HG03439 (cell line): ENCODE measurements around the gene MS4A14.
A peak's percentile ranks its signal among the peaks of the same experiment; 100 is the strongest.
"Not testable (repeated sequence)": the region's sequence is repeated elsewhere in the genome, so short reads cannot be mapped to it uniquely, and the experiment has no call there.

Experiments
- ATAC-seq: cut with Tn5 transposase; IDR thresholded peaks from one replicate; pipeline ENCODE4 v1.9.1; 2021; ENCODE audit warnings: mild to moderate bottlenecking, moderate library complexity; ENCODE audit not compliant: unreplicated experiment

Gene MS4A14

GRCh38 chr11:60396382-60396781 lies at the start of gene MS4A14:
Gene MS4A14 (plus strand): TSS chr11:60396459. CDS start chr11:60396579, 120 bp downstream.
- no peak for ATAC-seq

- ATAC-seq, result no peak
Measured at GRCh38 chr11:60347084-60347797, 49.0 kb upstream of the MS4A14 start.

GRCh38 chr11:60348116-60348515 lies 48.1 kb upstream of the MS4A14 start:
- ATAC-seq, result no peak

GRCh38 chr11:60349990-60350389 lies 46.3 kb upstream of the MS4A14 start:
- ATAC-seq, result no peak

- ATAC-seq, result no peak
Measured at GRCh38 chr11:60357771-60358170, 38.5 kb upstream of the MS4A14 start.

GRCh38 chr11:60360621-60361020 lies 35.6 kb upstream of the MS4A14 start:
- no peak for ATAC-seq

GRCh38 chr11:60362241-60362640 lies 34.0 kb upstream of the MS4A14 start:
- no peak for ATAC-seq

- ATAC-seq, result peak; percentile 57
Measured at GRCh38 chr11:60363542-60364470, 32.5 kb upstream of the MS4A14 start.

- not testable (repeated sequence) for ATAC-seq
Measured at GRCh38 chr11:60366262-60366904, 29.9 kb upstream of the MS4A14 start.

GRCh38 chr11:60367009-60367408 lies 29.2 kb upstream of the MS4A14 start:
- peak; percentile 86 for ATAC-seq

GRCh38 chr11:60367896-60368295 lies 28.4 kb upstream of the MS4A14 start:
- no peak for ATAC-seq

- no peak for ATAC-seq
Measured at GRCh38 chr11:60370252-60370810, 25.9 kb upstream of the MS4A14 start.

- no peak for ATAC-seq
Measured at GRCh38 chr11:60370811-60371298, 25.4 kb upstream of the MS4A14 start.

GRCh38 chr11:60371386-60371785 lies 24.9 kb upstream of the MS4A14 start:
- no peak for ATAC-seq

- ATAC-seq, result no peak
Measured at GRCh38 chr11:60371854-60372253, 24.4 kb upstream of the MS4A14 start.

- no peak for ATAC-seq
Measured at GRCh38 chr11:60372767-60373166, 23.5 kb upstream of the MS4A14 start.

GRCh38 chr11:60375316-60375715 lies 20.9 kb upstream of the MS4A14 start:
- no peak for ATAC-seq

GRCh38 chr11:60376601-60377000 lies 19.7 kb upstream of the MS4A14 start:
- no peak for ATAC-seq

GRCh38 chr11:60377401-60378136 lies 18.7 kb upstream of the MS4A14 start:
- no peak for ATAC-seq

- ATAC-seq, result peak; percentile 72
Measured at GRCh38 chr11:60378354-60378753, 17.9 kb upstream of the MS4A14 start, which contains the start of gene MS4A7. Gene MS4A7 (plus strand): TSS chr11:60378532. CDS start chr11:60383142, 4,610 bp downstream.
